SK-N-SH (cell line): Measurements from ENCODE around the gene TNFSF11. TPM values are rescaled to one million over a fixed set of nuclear protein-coding genes. Genes with fewer than 3 reads are reported as not detected.

Experiments used
- CTCF ChIA-PET: fragments of 300-600, 350-600 bp; formaldehyde crosslinking; extraction: SDS; loops from one replicate; lab custom pipeline; 2021; lab: Yijun Ruan, JAX
- POLR2A ChIA-PET: fragments of 350-600 bp; sonication (Branson Sonifier 250); formaldehyde crosslinking; extraction: SDS; loops from one replicate; lab custom pipeline; 2020; ENCODE audit warnings: antibody characterized with exemption, inconsistent platforms; lab: Yijun Ruan, JAX
- DNase-seq: peaks from one replicate; pipeline ENCODE4 v3.0.0; 2012
- H2AFZ ChIP-seq: fragments of 200-600 bp; sonication (generic); 2 replicates; pipeline ENCODE4 v1.8.1; 2016; ENCODE audit warnings: antibody characterized with exemption, mild to moderate bottlenecking, low read depth
- H3F3A ChIP-seq: fragments of 200-600 bp; sonication (generic); replicated peaks from 2 replicates; pipeline ENCODE3; 2016; ENCODE audit warnings: antibody characterized with exemption, mild to moderate bottlenecking; ENCODE audit not compliant: insufficient read depth
- H3K27ac ChIP-seq, 2 experiments: fragments of 200-500 bp in 1 of 2; fragments of 200-600 bp in 1 of 2; sonication (Bioruptor generic) in 1 of 2; sonication (generic), shearing (Covaris generic) in 1 of 2; 2 replicates each; pipeline versions ENCODE4 v1.5.1 to v1.6.1; 2014 to 2016; ENCODE audit warnings: low read depth in 2 of 2, inconsistent platforms in 1 of 2, low read length in 1 of 2, mild to moderate bottlenecking in 1 of 2, mixed read lengths in 1 of 2
- H3K27me3 ChIP-seq: fragments of 200-600 bp; sonication (generic), shearing (Covaris generic); 2 replicates; pipeline ENCODE4 v1.6.1; 2016; ENCODE audit warnings: mixed run types; ENCODE audit not compliant: insufficient read depth
- H3K36me3 ChIP-seq, 2 experiments: fragments of 200-500 bp in 1 of 2; fragments of 200-600 bp in 1 of 2; sonication (Bioruptor generic) in 1 of 2; sonication (generic) in 1 of 2; replicated peaks in 1 of 2; 2 replicates each; pipeline versions ENCODE3 to v1.5.1; 2014 to 2016; ENCODE audit warnings: low read length in 1 of 2, mild to moderate bottlenecking in 1 of 2; ENCODE audit not compliant: insufficient read depth in 2 of 2, control insufficient read depth in 1 of 2
- H3K4me1 ChIP-seq, 2 experiments: fragments of 200-500 bp in 1 of 2; fragments of 200-600 bp in 1 of 2; sonication (Bioruptor generic) in 1 of 2; sonication (generic), shearing (Covaris generic) in 1 of 2; 2 replicates each; pipeline versions ENCODE4 v1.5.1 to v1.6.1; 2014 to 2016; ENCODE audit warnings: low read depth in 1 of 2, low read length in 1 of 2, mixed run types in 1 of 2; ENCODE audit not compliant: insufficient read depth in 2 of 2, control insufficient read depth in 1 of 2
- H3K4me2 ChIP-seq: fragments of 200-600 bp; sonication (generic), shearing (Covaris generic); 2 replicates; pipeline ENCODE4 v1.6.1; 2017; ENCODE audit warnings: mixed run types
- H3K4me3 ChIP-seq, 2 experiments: fragments of 200-500 bp in 1 of 2; fragments of 200-600 bp in 1 of 2; sonication (Bioruptor generic) in 1 of 2; sonication (generic), shearing (Covaris generic) in 1 of 2; 2 replicates each; pipeline versions ENCODE4 v1.5.1 to v1.8.1; 2014 to 2016; ENCODE audit warnings: low read depth in 2 of 2, inconsistent platforms in 1 of 2, low read length in 1 of 2, mild to moderate bottlenecking in 1 of 2, mixed read lengths in 1 of 2, moderate library complexity in 1 of 2
- H3K79me2 ChIP-seq: fragments of 200-600 bp; sonication (generic); 2 replicates; pipeline ENCODE4 v1.8.1; 2017; ENCODE audit warnings: mild to moderate bottlenecking; ENCODE audit not compliant: insufficient read depth
- H3K9ac ChIP-seq: fragments of 200-600 bp; sonication (generic); 2 replicates; pipeline ENCODE4 v1.6.1; 2017; ENCODE audit warnings: mixed run types
- H3K9me2 ChIP-seq: fragments of 200-600 bp; sonication (generic); 2 replicates; pipeline ENCODE4 v1.6.1; 2017; ENCODE audit warnings: mixed run types
- H3K9me3 ChIP-seq: fragments of 200-600 bp; sonication (generic); 2 replicates; pipeline ENCODE4 v1.6.1; 2017; ENCODE audit warnings: mixed run types, mild to moderate bottlenecking, moderate library complexity
- H4K20me1 ChIP-seq: fragments of 200-600 bp; sonication (generic); 2 replicates; pipeline ENCODE4 v1.6.1; 2017; ENCODE audit warnings: mild to moderate bottlenecking, mixed run types; ENCODE audit not compliant: insufficient read depth
- CTCF ChIP-seq: fragments of 200-600 bp; sonication (generic); IDR thresholded peaks from 2 replicates; pipeline ENCODE4 v1.6.1; 2017; ENCODE audit warnings: antibody characterized with exemption, mild to moderate bottlenecking, moderate library complexity
- EP300 ChIP-seq, 2 experiments: IDR thresholded peaks; 2 replicates each; pipeline versions ENCODE4 v1.4.0 to v1.6.1; 2012; ENCODE audit warnings: borderline replicate concordance in 1 of 2, low read depth in 1 of 2, low read length in 1 of 2
- EZH2phosphoT487 ChIP-seq: fragments of 200-600 bp; sonication (generic); IDR thresholded peaks from 2 replicates; pipeline ENCODE4 v1.6.1; 2017; ENCODE audit warnings: low read depth, mixed run types, mild to moderate bottlenecking, antibody characterized with exemption, moderate library complexity, borderline replicate concordance
- FOXJ3 ChIP-seq: sonication (generic); formaldehyde crosslinking; IDR thresholded peaks from 2 replicates; pipeline ENCODE4 v1.5.1; 2020; ENCODE audit warnings: mild to moderate bottlenecking, missing genetic modification reagents
- GABPA ChIP-seq: IDR thresholded peaks from 2 replicates; pipeline ENCODE4 v1.4.0; 2012; ENCODE audit warnings: low read depth, mild to moderate bottlenecking
- IRF3 ChIP-seq: fragments of 150-350 bp; IDR thresholded peaks from 2 replicates; pipeline ENCODE4 v1.6.1; 2016; ENCODE audit warnings: mild to moderate bottlenecking, low read depth, low read length
- MAX ChIP-seq: IDR thresholded peaks from 2 replicates; pipeline ENCODE4 v1.4.0; 2012; ENCODE audit warnings: low read depth
- NFIC ChIP-seq: IDR thresholded peaks from 2 replicates; pipeline ENCODE4 v1.4.0; 2012; ENCODE audit warnings: borderline replicate concordance
- NRF1 ChIP-seq: IDR thresholded peaks from 2 replicates; pipeline ENCODE4 v1.6.1; 2012; ENCODE audit warnings: low read depth, mild to moderate bottlenecking, low read length
- PBX3 ChIP-seq: IDR thresholded peaks from 2 replicates; pipeline ENCODE4; 2012
- RCOR1 ChIP-seq: fragments of 150-350 bp; IDR thresholded peaks from 2 replicates; pipeline ENCODE4 v1.6.1; 2017; ENCODE audit warnings: antibody characterized with exemption, low read length
- TCF12 ChIP-seq: IDR thresholded peaks from 2 replicates; pipeline ENCODE4 v1.4.0; 2012
- USF1 ChIP-seq: IDR thresholded peaks from 2 replicates; pipeline ENCODE4 v1.4.0; 2012; ENCODE audit warnings: low read depth, borderline replicate concordance
- ZBTB33 ChIP-seq: IDR thresholded peaks from 2 replicates; pipeline ENCODE4 v1.4.0; 2012; ENCODE audit warnings: low read depth, borderline replicate concordance
- WGBS: methylation state at CpG from one replicate; pipeline ENCODE4 v1.1.6; 2017; ENCODE audit warnings: low lambda C conversion rate; 5-methylcytosine and 5-hydroxymethylcytosine counted together
- polyA plus RNA-seq, 3 experiments: library from polyadenylated mRNA; depleted of rRNA; stranded (reverse); fragments of >200 nt; gene quantifications; 2 replicates each; pipeline ENCODE4 v1.2.3, GENCODE V29; 2012

The TNFSF11 gene
- polyA plus RNA-seq, 1 of the 3 experiments (the other 2 are of a cell fraction), result not detected

- no peak for DNase-seq
- H3K9me2 ChIP-seq, result no peaks in the 10 kb centered on the region
- POLR2A ChIA-PET, result no interaction called here
Measured at GRCh38 chr13:42545842-42546241, 28.1 kb upstream of the TNFSF11 start.

GRCh38 chr13:42547612-42548011 is 26.3 kb upstream of the TNFSF11 start:
- Histone ChIP-seq H4K20me1 (no peaks in the 10 kb centered on the region), H3K4me1 (no peaks in the 10 kb centered on the region), H3K4me2 (no peak overlapping the region), H3K79me2 (no peaks in the 10 kb centered on the region), H3K4me3 (no peak overlapping the region), H3K27ac (no peak overlapping the region), H3K27me3 (no peaks in the 10 kb centered on the region), H2AFZ (no peak overlapping the region), H3K9me2 (no peaks in the 10 kb centered on the region), H3K36me3 (no peaks in the 10 kb centered on the region), H3K9ac (no peak overlapping the region), H3F3A (no peaks in the 10 kb centered on the region), H3K9me3 (no peaks in the 10 kb centered on the region)
- ChIA-PET CTCF (no interaction called here), POLR2A (no interaction called here)
- 92% methylated on average over 1 of the region's 1 CpG for WGBS
- DNase-seq, result no peak
- TF ChIP-seq RCOR1, result no peak
- TF ChIP-seq TCF12, result no peak
- TF ChIP-seq EP300 (IDR thresholded peaks at IDR 0.05; ENCODE audit: borderline replicate concordance in 1 of 2, low read depth in 1 of 2, low read length in 1 of 2), result no peak
- no peak for TF ChIP-seq NFIC
- no peak for TF ChIP-seq MAX
- TF ChIP-seq NRF1, result no peak
- TF ChIP-seq GABPA, result no peak
- no peak for TF ChIP-seq IRF3
- no peak for TF ChIP-seq USF1
- no peak for TF ChIP-seq EZH2phosphoT487
- no peak for TF ChIP-seq ZBTB33
- TF ChIP-seq PBX3, result no peak
- no peak for TF ChIP-seq FOXJ3 (CRISPR knock-in tag)

More at GRCh38 chr13:42545842-42546241, 28.1 kb upstream of the TNFSF11 start:
- H2AFZ ChIP-seq, result no peak overlapping the region
- WGBS, result 58% methylated on average over 3 of the region's 3 CpGs
- no peak overlapping the region for H3K4me2 ChIP-seq
- H3F3A ChIP-seq, result no peaks in the 10 kb centered on the region
- no peaks in the 10 kb centered on the region for H4K20me1 ChIP-seq
- H3K27me3 ChIP-seq, result no peaks in the 10 kb centered on the region; the same call in 1 of the 2 replicates
- CTCF ChIA-PET, result no interaction called here
- no peaks in the 10 kb centered on the region for H3K79me2 ChIP-seq
- TF ChIP-seq CTCF (no peak), RCOR1 (no peak), GABPA (no peak), USF1 (no peak)
- H3K4me3 ChIP-seq, result no peak overlapping the region
- H3K9ac ChIP-seq, result no peak overlapping the region
- no peaks in the 10 kb centered on the region for H3K9me3 ChIP-seq
- H3K4me1 ChIP-seq, result no peaks in the 10 kb centered on the region
- H3K36me3 ChIP-seq, result no peaks in the 10 kb centered on the region
- no peak overlapping the region for H3K27ac ChIP-seq
